NOMO-1 treated with dmso at 0.1 percent for 144 hours (cell line): ENCODE data around the gene FANCL.
"Not testable (repeated sequence)": the region's sequence is repeated elsewhere in the genome, so short reads cannot be mapped to it uniquely, and the experiment has no call there.

Source experiments
- DNase-seq: peaks from one replicate; lab custom pipeline; 2025; ENCODE audit not compliant: unreplicated experiment; lab: John Stamatoyannopoulos, UW

FANCL gene

GRCh38 chr2:58155160-58155778 lies 85.9 kb downstream of the FANCL start:
- no peak for DNase-seq

GRCh38 chr2:58146707-58147106 lies 94.4 kb downstream of the FANCL start:
- no peak for DNase-seq

GRCh38 chr2:58145769-58146168 lies 95.4 kb downstream of the FANCL start:
- not testable (repeated sequence) for DNase-seq

- DNase-seq: no peak
Measured at GRCh38 chr2:58140508-58141072, 100.5 kb downstream of the FANCL start.

- DNase-seq: no peak
Measured at GRCh38 chr2:58138396-58139030, 102.6 kb downstream of the FANCL start.

- no peak for DNase-seq
Measured at GRCh38 chr2:58137856-58138255, 103.3 kb downstream of the FANCL start.

- DNase-seq: no peak
Measured at GRCh38 chr2:58137221-58137620, 103.9 kb downstream of the FANCL start.

GRCh38 chr2:58135861-58136260 lies 105.3 kb downstream of the FANCL start:
- no peak for DNase-seq

- DNase-seq: no peak
Measured at GRCh38 chr2:58133395-58133794, 107.7 kb downstream of the FANCL start.

GRCh38 chr2:58131191-58132011 lies 109.7 kb downstream of the FANCL start:
- DNase-seq: no peak

GRCh38 chr2:58130238-58130637 lies 110.9 kb downstream of the FANCL start:
- no peak for DNase-seq

- no peak for DNase-seq
Measured at GRCh38 chr2:58127111-58127510, 114.0 kb downstream of the FANCL start.

- no peak for DNase-seq
Measured at GRCh38 chr2:58122540-58122939, 118.6 kb downstream of the FANCL start.

GRCh38 chr2:58122040-58122439 lies 119.1 kb downstream of the FANCL start:
- no peak for DNase-seq

GRCh38 chr2:58120626-58121229 lies 120.4 kb downstream of the FANCL start:
- no peak for DNase-seq

- not testable (repeated sequence) for DNase-seq
Measured at GRCh38 chr2:58113563-58113962, 127.6 kb downstream of the FANCL start.

- DNase-seq: no peak
Measured at GRCh38 chr2:58110765-58111164, 130.4 kb downstream of the FANCL start.

GRCh38 chr2:58109481-58109880 lies 131.6 kb downstream of the FANCL start:
- no peak for DNase-seq
